GM08714 (cell line): ENCODE data around the gene TRIO.

Source experiments
- H3K4me3 ChIP-seq: fragments of 200-500 bp; sonication (Bioruptor generic); 2 replicates; pipeline ENCODE4 v1.5.1; 2014; ENCODE audit warnings: mild to moderate bottlenecking, low read length, inconsistent platforms
- ZNF274 ChIP-seq: IDR thresholded peaks from 2 replicates; pipeline ENCODE4 v1.6.1; 2012; ENCODE audit warnings: mild to moderate bottlenecking, low read depth, low read length

The TRIO gene

GRCh38 chr5:14330729-14331385 is 187.7 kb downstream of the TRIO start:
- TF ChIP-seq ZNF274 = no peak

GRCh38 chr5:14331386-14331781 is 188.2 kb downstream of the TRIO start:
- no peak overlapping the region for H3K4me3 ChIP-seq
- no peak for TF ChIP-seq ZNF274

More at GRCh38 chr5:14330729-14331385, 187.7 kb downstream of the TRIO start:
- no peak overlapping the region for H3K4me3 ChIP-seq

DNA sequence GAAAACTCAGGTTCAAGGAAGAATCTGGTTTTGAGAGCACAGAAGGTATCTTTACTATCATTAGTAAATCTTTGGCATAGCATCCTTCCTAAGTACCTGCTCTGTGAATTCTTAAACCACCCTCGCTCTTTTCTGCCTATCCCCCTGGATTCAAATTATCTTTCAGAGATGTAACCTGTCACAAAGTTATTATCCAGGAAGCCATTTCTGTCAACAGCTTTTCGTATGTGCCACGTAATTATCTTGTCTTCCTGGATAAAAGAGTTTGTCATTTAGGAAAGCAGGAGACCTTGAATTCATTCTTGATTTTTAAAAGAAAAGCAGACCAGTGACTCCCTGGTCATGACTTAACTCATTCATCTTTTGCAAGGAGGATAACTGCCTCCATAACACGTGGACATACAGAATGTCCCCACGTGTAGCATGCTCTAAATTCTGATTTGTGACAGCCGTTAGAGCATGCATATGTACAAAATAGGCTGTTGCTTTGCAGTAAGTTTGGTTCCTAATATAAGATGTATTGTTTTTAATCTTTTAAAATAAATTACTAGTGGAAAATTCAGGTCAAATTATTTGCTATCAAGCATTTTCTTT is 189.0 kb downstream of the TRIO start:
- no peak overlapping the region for H3K4me3 ChIP-seq
- no peak for TF ChIP-seq ZNF274

DNA sequence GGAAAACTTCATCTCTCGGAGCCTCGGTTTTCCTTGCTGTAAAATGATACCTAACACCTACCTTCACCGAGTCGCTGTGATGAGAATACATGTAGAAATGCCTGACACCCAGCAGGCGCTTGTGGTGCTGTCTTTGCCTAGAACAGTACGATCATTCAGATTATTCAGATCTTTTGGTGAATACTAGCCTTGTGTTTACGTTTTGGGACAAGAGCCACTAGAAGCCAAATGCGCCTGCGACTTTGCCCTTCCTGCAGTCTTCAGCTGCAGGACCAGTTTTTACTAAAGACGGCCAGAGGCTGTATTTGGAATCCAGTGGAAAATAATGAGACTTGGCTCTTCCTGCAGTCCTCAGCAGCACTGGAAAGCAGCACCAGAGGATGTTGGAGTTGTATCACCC is 189.6 kb downstream of the TRIO start:
- H3K4me3 ChIP-seq = no peak overlapping the region
- TF ChIP-seq ZNF274 = no peak

DNA sequence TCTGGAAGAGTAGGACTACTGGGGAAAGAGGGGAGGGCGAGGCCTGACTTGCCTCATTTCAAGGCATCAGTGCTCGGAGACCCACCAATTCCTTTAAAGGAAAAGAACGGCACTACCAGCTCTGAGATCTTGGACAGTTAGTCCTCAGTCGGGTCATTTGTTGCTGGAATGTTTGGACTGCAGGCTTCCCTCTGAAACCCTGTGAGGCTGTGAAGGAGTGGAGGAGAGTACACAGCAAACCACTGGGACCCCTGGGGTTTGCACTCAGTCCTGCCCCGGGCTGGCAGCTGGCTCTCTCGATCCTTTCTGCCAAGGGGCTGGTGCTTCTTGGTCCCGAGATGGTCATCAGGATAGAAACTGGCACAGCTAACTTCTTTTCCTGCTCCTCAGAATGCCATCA is 194.5 kb downstream of the TRIO start:
- H3K4me3 ChIP-seq = no peak overlapping the region
- no peak for TF ChIP-seq ZNF274

DNA sequence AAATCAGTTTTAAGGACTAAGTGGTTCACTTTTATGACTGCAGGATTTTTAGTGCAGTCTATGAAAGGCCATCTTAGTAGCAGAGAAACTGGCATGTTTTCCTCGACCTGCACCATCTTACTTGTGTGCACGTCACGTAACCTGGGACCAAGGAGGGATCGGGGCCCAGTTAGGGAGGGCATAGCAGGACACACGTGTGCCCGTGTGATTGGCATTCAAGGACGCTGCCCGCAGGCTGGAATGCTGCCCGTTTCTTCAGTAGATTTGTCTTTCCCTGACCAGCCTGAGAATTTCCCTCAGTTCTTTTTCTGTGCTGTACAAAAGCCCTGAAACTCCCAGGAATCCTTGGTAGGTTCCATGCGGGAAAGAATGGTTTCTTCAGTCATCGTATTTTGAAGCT is 196.3 kb downstream of the TRIO start:
- no peak for TF ChIP-seq ZNF274

GRCh38 chr5:14341571-14342230 is 198.6 kb downstream of the TRIO start:
- no peak overlapping the region for H3K4me3 ChIP-seq
- no peak for TF ChIP-seq ZNF274

More for the DNA sequence above, 196.3 kb downstream of the TRIO start:
- no peak overlapping the region for H3K4me3 ChIP-seq

- H3K4me3 ChIP-seq = no peak overlapping the region
- TF ChIP-seq ZNF274 = no peak
Measured at GRCh38 chr5:14342306-14342705, 199.2 kb downstream of the TRIO start.

GRCh38 chr5:14343376-14343775 is 200.2 kb downstream of the TRIO start:
- TF ChIP-seq ZNF274 = no peak
- no peak overlapping the region for H3K4me3 ChIP-seq

DNA sequence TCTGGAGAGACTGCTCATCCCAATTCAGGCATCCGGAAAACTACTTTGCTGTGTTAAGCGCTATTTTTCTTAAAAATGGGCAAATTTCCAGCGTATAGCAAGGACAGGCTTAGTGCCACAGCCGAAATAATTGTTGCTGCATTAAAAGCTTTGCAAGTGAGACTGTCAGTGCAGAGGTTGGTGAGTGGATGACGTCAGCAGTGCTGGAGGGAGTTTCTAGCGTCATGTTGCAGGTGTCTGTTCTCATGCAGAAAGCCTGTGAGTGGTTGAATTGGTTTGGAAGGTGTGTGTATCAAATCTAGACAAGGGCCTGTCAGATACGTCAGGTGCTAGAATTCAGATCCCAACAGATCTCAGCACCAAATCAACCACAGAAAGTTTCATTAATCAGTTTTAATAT is 204.4 kb downstream of the TRIO start:
- no peak for TF ChIP-seq ZNF274
- H3K4me3 ChIP-seq = no peak overlapping the region

GRCh38 chr5:14348142-14348541 is 205.0 kb downstream of the TRIO start:
- TF ChIP-seq ZNF274 = no peak
- no peak overlapping the region for H3K4me3 ChIP-seq

DNA sequence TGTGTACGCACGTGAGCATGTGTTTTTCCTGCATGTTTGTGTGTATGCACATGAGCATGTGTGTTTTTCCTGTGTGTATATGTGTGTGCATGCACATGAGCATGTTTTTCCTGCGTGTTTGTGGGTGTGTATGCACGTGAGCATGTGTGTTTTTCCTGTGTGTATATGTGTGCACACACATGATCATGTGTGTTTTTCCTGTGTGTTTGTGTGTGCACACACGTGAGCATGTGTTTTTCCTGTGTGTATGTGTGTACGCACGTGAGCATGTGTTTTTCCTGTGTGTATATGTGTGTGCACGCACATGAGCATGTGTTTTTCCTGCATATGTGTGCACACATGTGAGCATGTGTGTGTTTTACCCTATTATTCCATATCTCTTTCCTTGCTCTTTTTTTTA is 205.9 kb downstream of the TRIO start:
- TF ChIP-seq ZNF274 = no peak
- no peak overlapping the region for H3K4me3 ChIP-seq

DNA sequence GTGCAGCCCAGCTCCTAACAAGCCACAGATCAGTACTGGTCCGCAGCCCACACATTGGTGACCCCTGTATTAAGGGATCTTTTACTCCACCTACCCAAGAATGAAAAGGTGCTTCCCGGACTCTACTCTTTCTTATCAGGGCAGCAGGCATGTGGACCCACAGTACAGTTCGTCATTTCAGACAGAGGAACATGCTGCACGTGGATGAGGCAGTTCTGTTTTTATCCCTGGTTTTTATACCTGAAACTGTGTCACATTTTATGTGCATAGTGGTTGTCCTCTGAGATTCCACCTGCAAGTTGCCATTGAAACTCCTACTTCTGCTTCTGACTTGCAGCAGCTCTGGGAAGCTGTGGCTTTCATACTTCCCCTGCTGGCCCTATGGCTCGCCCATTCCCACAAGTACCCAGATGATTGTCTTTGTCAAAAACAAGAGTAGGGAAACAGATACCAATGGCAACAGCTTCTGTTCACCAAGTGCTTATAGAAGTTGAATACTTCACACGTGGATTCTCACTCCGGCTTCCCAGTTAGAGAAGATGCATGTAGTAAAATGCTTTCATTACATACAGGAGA is 208.0 kb downstream of the TRIO start:
- H3K4me3 ChIP-seq = no peak overlapping the region
- no peak for TF ChIP-seq ZNF274

GRCh38 chr5:14351845-14352712 is 208.9 kb downstream of the TRIO start:
- TF ChIP-seq ZNF274 = no peak
- no peak overlapping the region for H3K4me3 ChIP-seq
